ENCODE measurements around the gene NMNAT2. TPM values are rescaled to one million over a fixed set of nuclear protein-coding genes. Genes with fewer than 3 reads are reported as not detected.

NMNAT2 gene
- total RNA-seq (2022; extraction: Qiagen RNA extraction; ENCODE audit: low read depth), result 0.42 to 0.66 TPM (median 0.45 TPM) in 5 replicates

DNA sequence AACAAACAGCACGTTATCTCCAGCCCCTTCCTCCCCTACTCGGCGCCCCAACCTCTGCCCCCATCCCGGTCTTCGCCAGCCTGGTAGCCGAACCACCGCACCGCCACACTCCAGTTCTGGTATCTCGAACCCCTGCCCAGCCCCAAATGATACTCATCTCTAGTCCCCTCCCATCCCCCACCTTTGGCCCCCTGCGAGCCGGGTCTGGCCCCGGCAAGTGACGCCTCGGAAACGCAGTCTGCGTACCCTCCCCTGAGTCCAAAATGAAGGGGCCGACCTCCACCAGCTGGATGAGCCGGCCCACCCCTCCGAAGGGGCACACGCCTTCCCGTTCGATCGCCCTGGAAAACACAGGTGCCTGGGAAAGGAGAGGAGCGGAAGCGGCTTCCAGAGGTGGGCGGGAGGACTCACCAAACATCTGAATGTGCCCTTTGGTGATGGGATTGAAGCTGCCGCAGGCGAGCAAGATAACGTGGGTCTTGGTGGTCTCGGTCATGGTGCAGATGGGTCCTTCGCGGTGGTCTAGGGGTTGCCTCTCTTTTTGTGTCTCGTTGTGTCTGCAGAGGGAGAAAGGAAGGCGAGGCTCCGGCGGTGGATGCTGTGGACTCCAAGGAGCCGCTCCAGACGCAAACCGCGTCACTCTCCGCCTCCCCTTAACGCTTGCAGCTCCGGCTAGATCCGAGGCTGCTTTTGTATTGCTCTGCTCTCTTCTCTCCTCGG lies at the start of gene NMNAT2:
TSS of gene NMNAT2 (minus strand) at position 609 of the 720 bp plus-strand sequence. CDS start at position 496, 113 bp downstream.

Other genes with a start within 250 kb of the NMNAT2 start
- gene LAMC2, start 232.1 kb downstream of the NMNAT2 start, total RNA-seq (2022; extraction: Qiagen RNA extraction; ENCODE audit: low read depth), result 21.1 to 27.1 TPM (median 24.9 TPM) in 5 replicates
- 29.3 to 37.9 TPM (median 37.0 TPM) in 5 replicates for gene SMG7, start 54.1 kb upstream of the NMNAT2 start, total RNA-seq (2022; extraction: Qiagen RNA extraction; ENCODE audit: low read depth)
- 1.1 to 2.7 TPM (median 1.6 TPM) in 5 replicates for gene NCF2, start 172.1 kb upstream of the NMNAT2 start, total RNA-seq (2022; extraction: Qiagen RNA extraction; ENCODE audit: low read depth)
- gene ARPC5, start 217.4 kb upstream of the NMNAT2 start, total RNA-seq (2022; extraction: Qiagen RNA extraction; ENCODE audit: low read depth), result 145 to 178 TPM (median 174 TPM) in 5 replicates
- not detected in 5 replicates for gene APOBEC4, start 234.9 kb upstream of the NMNAT2 start, total RNA-seq (2022; extraction: Qiagen RNA extraction; ENCODE audit: low read depth)